Activated CD8-positive, alpha-beta T cell treated with anti-CD3 and anti-CD28 coated beads for 36 hours (primary cell): ENCODE measurements around the gene KCNJ15. TPM values are rescaled to one million over a fixed set of nuclear protein-coding genes. Genes with fewer than 3 reads are reported as not detected.
A peak's percentile ranks its signal among the peaks of the same experiment; 100 is the strongest.

Source experiments
- ATAC-seq: fragments of 200-7000 bp; cut with Tn5 transposase; one replicate; pipeline ENCODE4 v1.10.0; 2021; ENCODE audit warnings: mild to moderate bottlenecking, moderate library complexity
- CTCF ChIA-PET: fragments of 350-600 bp; sonication (Branson Sonifier 250); formaldehyde crosslinking; loops from one replicate; lab custom pipeline; 2021; ENCODE audit warnings: antibody characterized with exemption; lab: Charles Lee
- POLR2A ChIA-PET: fragments of 350-600 bp; sonication (Branson Sonifier 250); formaldehyde crosslinking; loops from one replicate; lab custom pipeline; 2021; ENCODE audit warnings: antibody characterized with exemption; lab: Charles Lee
- DNase-seq: peaks from one replicate; pipeline ENCODE4 v3.0.0-alpha.2; 2020
- H3K27ac Mint-ChIP-seq: one replicate; pipeline ENCODE4 v1.8.0; 2021; ENCODE audit warnings: mild to moderate bottlenecking, mixed read lengths
- H3K27me3 Mint-ChIP-seq: one replicate; pipeline ENCODE4 v1.8.0; 2021; ENCODE audit warnings: mixed read lengths
- H3K36me3 Mint-ChIP-seq: one replicate; pipeline ENCODE4 v1.8.0; 2021; ENCODE audit warnings: low read depth, mixed read lengths
- H3K4me1 Mint-ChIP-seq: one replicate; pipeline ENCODE4 v1.8.0; 2021; ENCODE audit warnings: low read depth, mixed read lengths
- H3K4me3 Mint-ChIP-seq: one replicate; pipeline ENCODE4 v1.8.0; 2021; ENCODE audit warnings: mild to moderate bottlenecking, moderate library complexity, mixed read lengths
- H3K9me3 Mint-ChIP-seq: one replicate; pipeline ENCODE4 v1.8.0; 2021; ENCODE audit warnings: mixed read lengths
- CTCF ChIP-seq: fragments of 200-600 bp; IDR thresholded peaks from one replicate; pipeline ENCODE4 v1.8.0; 2022; ENCODE audit warnings: antibody characterized with exemption, mild to moderate bottlenecking
- intact Hi-C: fragments of 100-400 bp; cut with micrococcal nuclease; formaldehyde crosslinking; loops from one replicate; pipeline ENCODE4 v1.10.0; 2022
- total RNA-seq, 2 experiments: library from RNA; stranded (reverse); gene quantifications; one replicate each; pipeline ENCODE4 v1.2.3, GENCODE V29; 2021

The KCNJ15 gene
- total RNA-seq, 2 experiments from 2014 or later = 0.43 TPM; not detected in 1

GRCh38 chr21:38326429-38326828, 69.6 kb downstream of the KCNJ15 start:
- ATAC-seq = no peak
- CTCF ChIA-PET = interaction anchor here (1.2 kb wide), 1 partner anchor 26 kb away, joined by 3 read pairs; no protein-coding TSS in a partner anchor
- no peaks in the 10 kb centered on the region for H3K27me3 Mint-ChIP-seq
- no peak for TF ChIP-seq CTCF
- POLR2A ChIA-PET = no interaction called here
- H3K36me3 Mint-ChIP-seq = no peaks in the 10 kb centered on the region
- H3K4me1 Mint-ChIP-seq = peaks cover 20% of the 10 kb centered on the region
- no peak overlapping the region for H3K27ac Mint-ChIP-seq
- H3K4me3 Mint-ChIP-seq = no peak overlapping the region
- no peak for DNase-seq
- intact Hi-C loops = no loop called here
- no peaks in the 10 kb centered on the region for H3K9me3 Mint-ChIP-seq

DNA sequence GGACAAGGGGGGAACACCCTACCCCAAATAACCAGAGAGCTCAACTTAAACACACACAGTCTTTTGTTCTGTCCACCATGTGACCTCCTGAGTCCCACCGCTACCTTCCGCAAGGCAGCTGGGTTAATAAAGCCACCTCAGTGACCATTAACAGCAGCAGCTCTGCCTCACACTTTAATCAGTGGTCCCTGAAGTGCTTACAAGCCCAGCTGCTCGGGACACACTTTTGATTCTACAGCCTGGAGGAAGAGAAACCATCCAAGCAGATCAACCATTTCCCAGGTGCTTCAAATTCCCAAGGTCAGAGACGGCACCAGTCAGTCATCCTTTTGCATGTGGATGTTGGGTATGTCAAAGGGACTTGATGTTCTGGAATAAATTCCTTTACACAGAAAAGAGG, 70.1 kb downstream of the KCNJ15 start:
- no peak for TF ChIP-seq CTCF
- Mint-ChIP-seq H3K36me3 (no peaks in the 10 kb centered on the region), H3K4me3 (no peak overlapping the region), H3K4me1 (peaks cover 20% of the 10 kb centered on the region), H3K9me3 (no peaks in the 10 kb centered on the region), H3K27ac (no peak overlapping the region), H3K27me3 (no peaks in the 10 kb centered on the region)
- DNase-seq = no peak
- intact Hi-C loops = no loop called here
- ATAC-seq = no peak
- POLR2A ChIA-PET = no interaction called here
- CTCF ChIA-PET = interaction anchor here (1.2 kb wide), 1 partner anchor 25 kb away, joined by 3 read pairs; no protein-coding TSS in a partner anchor

DNA sequence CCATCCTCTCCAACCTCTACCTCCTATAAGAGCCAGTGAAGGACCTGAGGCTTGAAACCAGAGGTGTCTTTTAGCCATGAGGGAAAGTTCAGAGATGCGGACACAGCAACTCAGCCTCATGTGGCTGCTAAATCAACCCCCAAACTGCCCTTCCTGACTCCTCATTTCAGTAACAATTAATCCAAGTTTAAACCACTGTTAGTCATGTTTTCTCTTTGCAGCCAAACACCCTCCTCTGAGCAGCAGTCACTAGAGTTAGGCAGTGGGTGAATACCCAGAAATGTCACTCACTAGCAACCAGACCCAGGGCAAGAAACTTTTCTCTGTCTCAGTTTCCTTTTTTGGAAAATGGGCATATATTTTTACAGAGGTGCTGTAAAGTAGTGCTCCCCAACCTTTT, 71.2 kb downstream of the KCNJ15 start:
- peak; percentile 7 for DNase-seq
- ChIA-PET POLR2A (no interaction called here), CTCF (interaction anchor here (1.2 kb wide), 1 partner anchor 28 kb away, joined by 3 read pairs; no protein-coding TSS in a partner anchor)
- H3K9me3 Mint-ChIP-seq = no peaks in the 10 kb centered on the region
- H3K4me1 Mint-ChIP-seq = peaks cover 19% of the 10 kb centered on the region
- peak; percentile 82 for ATAC-seq
- intact Hi-C loops = no loop called here
- no peak for TF ChIP-seq CTCF
- H3K4me3 Mint-ChIP-seq = no peak overlapping the region
- H3K27ac Mint-ChIP-seq = no peak overlapping the region
- no peaks in the 10 kb centered on the region for H3K36me3 Mint-ChIP-seq
- no peaks in the 10 kb centered on the region for H3K27me3 Mint-ChIP-seq

GRCh38 chr21:38329162-38329561, 72.4 kb downstream of the KCNJ15 start:
- Mint-ChIP-seq H3K4me1 (peaks cover 9% of the 10 kb centered on the region), H3K9me3 (no peaks in the 10 kb centered on the region), H3K36me3 (no peaks in the 10 kb centered on the region), H3K4me3 (no peak overlapping the region), H3K27me3 (no peaks in the 10 kb centered on the region), H3K27ac (no peak overlapping the region)
- ATAC-seq (no peak), DNase-seq (no peak)
- intact Hi-C loops = no loop called here
- POLR2A ChIA-PET = no interaction called here
- CTCF ChIA-PET = interaction anchor here (0.8 to 1.2 kb wide), 2 partner anchors 27 to 110 kb away, joined by 3 to 4 read pairs; no protein-coding TSS in a partner anchor
- no peak for TF ChIP-seq CTCF

DNA sequence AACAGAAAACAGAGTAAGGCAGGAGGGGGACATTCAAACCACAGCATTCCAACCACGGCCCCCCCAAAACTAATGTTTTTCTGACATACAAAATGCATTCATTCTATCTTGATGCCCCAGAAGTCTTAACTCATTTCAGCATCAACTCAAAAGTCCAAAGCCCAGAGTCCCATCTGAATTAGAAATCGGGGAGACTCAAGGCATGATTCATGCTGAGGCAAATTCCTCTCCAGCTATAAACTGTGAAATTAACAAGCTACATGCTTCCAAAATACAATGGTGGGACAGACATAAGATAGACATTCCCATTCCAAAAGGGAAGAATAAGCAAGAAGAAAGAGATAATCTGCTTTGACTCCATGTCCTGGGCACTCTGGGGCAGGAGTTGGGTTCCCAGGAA, 73.9 kb downstream of the KCNJ15 start:
- intact Hi-C loops = no loop called here
- H3K27ac Mint-ChIP-seq = no peak overlapping the region
- H3K4me1 Mint-ChIP-seq = peaks cover 4% of the 10 kb centered on the region
- no peak overlapping the region for H3K4me3 Mint-ChIP-seq
- ChIA-PET CTCF (interaction anchor here (1.5 kb wide), 1 partner anchor 111 kb away, joined by 6 read pairs; no protein-coding TSS in a partner anchor), POLR2A (no interaction called here)
- H3K27me3 Mint-ChIP-seq = no peaks in the 10 kb centered on the region
- no peak for DNase-seq
- no peaks in the 10 kb centered on the region for H3K9me3 Mint-ChIP-seq
- no peaks in the 10 kb centered on the region for H3K36me3 Mint-ChIP-seq
- TF ChIP-seq CTCF = no peak
- ATAC-seq = no peak
